HG02970 (cell line): ENCODE measurements around the gene RTP5.

Experiments used
- ATAC-seq: cut with Tn5 transposase; IDR thresholded peaks from one replicate; pipeline ENCODE4 v1.9.1; 2021; ENCODE audit warnings: mild to moderate bottlenecking, moderate library complexity, moderate number of reproducible peaks; ENCODE audit not compliant: unreplicated experiment, low FRiP score

Gene RTP5

DNA sequence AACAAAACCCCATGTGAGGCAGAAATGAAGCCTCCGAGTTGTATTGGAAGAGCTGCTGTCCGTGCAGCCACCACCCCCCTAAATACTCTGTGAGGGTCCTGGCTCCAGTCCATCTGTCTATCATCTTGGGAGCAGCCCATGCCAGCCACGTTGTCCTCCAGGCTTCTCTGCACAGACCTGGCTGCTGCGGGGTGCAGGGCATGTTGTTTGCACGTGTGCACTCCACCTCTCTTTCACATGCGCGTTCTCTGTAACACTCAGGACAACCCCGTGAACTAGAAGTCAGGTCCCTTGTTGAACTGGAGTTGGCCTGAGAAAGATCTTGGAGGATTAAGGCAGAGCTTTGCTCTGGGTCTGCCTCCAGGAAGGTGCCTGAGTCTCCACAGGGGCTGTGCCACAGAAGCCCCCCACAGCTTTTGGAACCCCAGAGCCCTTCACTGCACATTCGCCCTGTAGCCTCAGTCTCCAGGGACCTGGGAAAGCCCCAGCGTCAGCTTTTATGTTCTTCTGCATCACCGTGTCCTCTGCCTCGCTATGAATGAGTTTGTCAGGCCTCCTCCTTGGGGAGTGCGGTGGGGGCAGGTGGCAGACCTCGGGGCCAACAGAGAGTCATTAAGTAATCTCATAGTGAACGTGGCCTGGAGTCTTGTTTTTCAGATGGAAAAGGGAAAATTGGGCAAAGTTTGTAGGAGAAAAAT lies 16.6 kb downstream of the RTP5 start:
- ATAC-seq: no peak

DNA sequence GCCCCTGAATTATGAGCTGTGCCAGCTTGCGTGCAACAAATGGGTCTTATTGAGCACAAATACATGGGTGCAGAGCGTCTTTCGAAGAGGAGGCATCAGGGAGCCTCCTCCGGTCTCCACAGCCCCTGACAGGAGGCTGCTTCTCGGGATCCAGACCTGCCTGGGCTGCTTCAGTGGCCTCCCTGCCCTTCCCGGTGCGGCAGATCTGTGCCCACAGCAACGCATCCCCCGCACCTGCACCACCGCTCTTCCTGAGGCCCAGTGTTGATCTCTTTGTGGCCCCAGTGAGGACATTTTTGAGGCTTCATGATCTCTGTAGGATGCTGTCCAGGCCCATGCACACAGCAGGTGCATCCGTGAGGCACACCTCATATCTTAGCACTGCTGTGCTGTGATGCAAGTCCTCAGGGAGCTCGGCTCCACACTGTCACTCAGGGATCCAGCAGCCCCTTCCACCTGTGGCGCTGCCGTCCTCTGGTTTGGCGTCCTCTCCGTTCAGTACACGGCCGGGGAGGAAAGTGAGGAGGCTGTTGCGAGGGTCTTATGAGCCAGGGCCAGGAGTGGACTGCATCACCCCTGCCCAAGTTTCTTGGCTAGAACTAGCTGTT lies 17.4 kb downstream of the RTP5 start:
- ATAC-seq: no peak

DNA sequence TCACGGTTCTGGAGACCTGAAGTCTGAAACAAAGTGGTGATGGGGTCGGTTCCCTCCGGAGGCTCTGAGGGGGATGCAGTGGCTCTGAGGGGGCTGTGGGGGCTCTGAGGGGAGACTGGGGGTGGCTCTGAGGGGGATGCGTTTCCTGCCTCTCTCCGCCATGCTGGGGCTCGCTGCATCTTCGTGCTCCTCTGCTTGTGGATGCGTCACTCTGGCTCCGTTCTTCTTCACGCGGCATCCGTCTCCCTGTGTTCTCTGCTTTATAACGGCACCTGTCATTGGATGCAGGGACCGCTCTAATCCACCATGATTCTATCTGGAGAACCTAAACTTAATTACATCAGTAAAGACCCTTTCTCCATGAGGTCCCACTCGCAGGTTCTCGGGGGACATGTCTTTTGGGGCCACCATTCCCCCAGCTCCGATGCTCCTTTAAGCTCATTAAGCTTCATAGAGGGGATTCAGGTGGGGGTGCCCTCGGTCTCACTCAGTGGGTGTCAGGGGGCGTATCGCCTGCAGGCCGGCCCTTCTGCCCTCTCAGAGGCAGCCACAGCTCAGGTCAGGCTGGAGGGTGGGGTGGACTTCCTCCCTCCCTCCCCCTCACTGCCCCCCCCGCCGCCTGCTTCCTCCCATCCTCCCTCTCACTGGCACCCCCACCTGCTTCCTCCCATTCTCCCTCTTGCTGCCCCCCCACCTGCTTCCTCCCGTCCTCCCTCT lies 18.4 kb downstream of the RTP5 start:
- ATAC-seq: no peak

DNA sequence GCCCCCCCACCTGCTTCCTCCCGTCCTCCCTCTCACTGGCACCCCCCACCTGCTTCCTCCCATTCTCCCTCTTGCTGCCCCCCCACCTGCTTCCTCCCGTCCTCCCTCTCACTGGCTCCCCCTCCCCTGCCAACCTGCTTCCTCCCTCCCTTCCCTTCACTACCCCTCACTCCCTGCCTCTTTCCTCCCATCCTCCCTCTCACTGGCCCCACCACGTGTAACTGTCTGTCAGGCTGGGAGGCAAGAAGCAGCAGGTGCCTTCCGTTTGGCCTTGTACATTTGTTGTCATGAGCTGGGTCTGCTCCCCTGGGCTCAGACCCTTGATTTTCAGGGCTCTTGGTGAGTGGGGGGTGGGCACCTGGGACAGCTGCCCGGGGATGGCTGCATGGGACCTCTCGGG lies 19.1 kb downstream of the RTP5 start:
- ATAC-seq: no peak

DNA sequence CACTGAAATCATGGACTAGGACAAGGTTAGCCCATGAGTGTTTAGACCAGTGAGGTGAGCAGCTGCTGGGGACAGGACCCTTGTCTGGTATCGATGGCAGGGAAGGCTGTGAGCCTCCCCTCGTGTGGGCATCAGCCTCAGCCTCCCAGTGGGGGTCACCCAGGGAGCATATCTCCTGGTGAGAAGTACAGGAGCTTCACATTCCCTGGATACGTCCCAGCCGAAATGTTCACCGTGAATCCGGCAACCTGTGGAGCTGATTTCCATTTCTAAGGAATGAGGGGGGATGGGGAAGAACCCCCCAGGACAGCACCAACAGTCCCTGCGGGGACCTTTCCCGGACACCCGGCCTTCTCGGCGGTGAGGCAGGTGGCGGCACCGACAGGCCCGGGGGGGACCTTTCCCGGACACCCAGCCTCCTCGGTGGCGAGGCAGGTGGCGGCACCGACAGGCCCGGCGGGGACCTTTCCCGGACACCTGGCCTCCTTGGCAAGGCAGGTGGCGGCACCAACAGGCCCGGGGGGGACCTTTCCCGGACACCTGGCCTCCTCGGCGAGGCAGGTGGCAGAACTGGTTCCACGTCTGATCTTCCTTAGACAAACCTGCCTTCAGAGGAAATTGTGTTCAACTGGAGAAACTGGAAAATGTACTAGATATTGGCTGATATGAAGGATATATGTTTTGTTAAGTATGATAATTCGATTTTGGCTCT lies 21.2 kb downstream of the RTP5 start:
- no peak for ATAC-seq

DNA sequence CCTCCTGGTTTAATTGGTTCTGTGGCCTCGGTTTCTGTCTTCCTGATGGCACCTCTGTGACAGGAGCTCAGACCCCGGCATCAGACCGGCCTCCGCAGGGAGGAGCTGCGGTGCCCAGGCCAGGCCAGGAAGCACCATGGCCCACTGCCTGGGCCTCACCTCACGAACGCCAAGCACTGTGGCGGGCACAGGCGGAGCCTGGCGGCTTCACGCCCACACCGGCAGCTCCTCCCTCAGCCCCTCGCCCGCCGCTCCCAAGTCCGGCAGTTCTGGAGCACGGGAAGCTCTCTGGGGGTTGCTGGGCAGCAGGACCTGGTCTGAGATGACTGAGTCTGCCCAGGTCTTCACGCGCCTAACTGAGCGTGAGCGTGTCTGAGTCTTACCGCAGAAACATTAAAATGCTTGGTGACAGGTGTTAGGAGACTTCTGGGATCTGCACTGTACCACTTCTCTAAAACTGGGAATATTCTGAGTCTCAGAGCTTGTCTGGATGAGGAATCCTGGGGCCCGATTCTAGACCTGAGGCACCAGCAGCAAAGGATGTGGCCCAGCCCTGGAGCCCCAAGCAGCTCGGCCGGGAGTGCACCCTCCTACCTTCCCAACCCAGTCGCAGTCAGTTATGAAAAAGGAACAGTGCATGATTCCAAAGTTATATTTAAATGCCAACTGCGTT lies 21.9 kb downstream of the RTP5 start:
- no peak for ATAC-seq

DNA sequence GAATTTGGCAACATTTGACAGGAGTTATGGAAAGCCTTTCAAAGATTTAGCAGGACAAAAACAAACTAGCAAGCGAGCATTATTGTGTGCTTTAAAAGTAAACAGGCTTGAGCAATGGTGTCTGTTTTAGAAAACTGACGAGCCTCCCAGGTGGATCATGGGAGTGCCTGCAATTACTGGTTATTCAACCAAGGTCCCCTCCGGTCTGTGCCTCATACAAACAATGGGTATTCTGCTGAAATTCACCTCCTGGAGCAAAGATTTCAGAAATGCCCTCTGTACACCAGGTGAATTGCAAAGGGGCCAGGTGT lies 22.4 kb downstream of the RTP5 start:
- no peak for ATAC-seq

DNA sequence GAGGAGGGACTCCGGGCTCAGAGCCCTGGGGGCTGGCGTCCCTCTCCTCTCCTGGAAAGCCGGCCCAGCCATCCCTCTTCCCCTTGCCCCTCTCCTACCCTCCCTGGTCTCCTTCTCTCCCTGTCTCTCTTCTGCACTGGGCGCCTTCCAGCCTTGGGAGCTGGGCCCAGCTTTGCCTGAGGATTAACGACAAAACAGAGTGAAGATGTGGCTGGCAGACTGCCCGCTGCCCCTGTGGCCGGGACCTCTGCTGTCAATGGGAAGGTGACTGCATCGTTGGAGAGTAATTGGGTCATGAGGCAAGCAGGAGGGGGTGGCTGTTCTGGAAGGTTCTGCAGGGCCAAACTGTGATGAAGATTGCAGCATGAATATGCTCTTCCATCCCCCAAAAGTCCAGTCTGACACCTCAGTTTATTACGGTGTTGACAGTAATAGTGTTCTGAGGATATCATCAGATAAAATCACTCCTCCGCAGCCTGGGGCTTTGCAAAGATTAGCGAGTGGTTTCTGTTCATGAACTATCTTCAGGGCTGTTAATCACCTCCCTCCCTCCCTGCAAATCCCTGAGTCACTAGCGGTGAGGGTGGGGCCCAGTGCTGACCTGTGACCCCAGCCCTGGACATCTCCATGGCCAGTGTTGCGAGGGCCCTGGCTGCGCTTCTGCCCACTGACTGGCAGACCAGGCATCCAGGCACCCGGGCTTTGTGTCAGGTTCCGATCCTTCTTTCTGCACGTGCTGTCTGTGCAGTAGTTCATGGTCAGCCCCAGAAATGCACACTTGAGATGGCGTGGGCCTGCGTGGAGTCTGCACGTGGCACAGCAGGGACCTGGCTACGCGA lies 23.0 kb downstream of the RTP5 start:
- no peak for ATAC-seq

DNA sequence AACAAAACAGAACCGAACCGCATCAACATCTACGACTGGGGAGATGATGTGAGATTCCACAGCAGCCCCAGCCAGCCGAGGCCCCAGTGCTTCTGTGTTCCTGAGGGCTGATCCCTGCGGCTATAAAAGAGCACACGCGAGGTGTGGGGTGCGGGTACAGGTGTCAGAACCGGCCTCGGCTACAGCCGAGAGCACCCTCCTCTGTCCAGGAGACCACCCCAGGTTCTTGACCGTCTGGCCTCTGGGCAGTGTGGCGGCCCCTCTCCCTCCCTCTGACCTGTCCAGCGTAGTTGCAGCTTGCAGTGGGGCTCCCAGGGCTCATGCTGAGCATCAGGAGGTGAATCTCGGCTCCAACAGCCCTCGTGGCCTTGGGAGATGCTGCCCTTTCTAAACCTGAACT lies 23.7 kb downstream of the RTP5 start:
- no peak for ATAC-seq

DNA sequence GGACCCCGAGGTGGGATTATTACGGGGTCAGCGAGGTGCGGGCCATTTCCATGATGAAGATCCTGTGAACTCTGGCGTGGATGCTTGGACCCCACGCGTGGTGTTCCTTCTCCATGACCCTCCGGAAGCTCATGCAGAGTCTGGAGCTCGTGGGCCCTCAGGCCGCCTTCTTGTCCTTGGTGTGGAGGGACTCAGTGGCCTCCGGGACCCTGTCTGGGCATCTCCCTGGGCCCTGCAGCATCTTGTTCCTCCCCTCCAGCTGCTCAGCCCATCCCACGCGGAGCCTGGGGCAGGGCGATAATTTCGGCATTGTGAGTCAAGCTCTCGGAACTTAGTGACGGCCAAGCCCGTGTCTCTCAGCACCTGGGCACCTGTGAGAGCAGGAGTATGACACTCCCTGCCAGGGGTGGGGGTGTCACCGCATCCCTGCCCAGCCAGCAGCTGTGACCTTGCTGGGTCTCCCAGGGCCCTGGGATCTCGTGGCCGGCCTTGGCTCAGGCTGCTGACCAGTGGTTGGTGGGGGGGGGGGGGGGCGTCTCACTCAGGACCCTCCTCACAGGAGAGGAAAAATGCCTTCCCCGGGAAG lies 24.6 kb downstream of the RTP5 start:
- ATAC-seq: no peak

DNA sequence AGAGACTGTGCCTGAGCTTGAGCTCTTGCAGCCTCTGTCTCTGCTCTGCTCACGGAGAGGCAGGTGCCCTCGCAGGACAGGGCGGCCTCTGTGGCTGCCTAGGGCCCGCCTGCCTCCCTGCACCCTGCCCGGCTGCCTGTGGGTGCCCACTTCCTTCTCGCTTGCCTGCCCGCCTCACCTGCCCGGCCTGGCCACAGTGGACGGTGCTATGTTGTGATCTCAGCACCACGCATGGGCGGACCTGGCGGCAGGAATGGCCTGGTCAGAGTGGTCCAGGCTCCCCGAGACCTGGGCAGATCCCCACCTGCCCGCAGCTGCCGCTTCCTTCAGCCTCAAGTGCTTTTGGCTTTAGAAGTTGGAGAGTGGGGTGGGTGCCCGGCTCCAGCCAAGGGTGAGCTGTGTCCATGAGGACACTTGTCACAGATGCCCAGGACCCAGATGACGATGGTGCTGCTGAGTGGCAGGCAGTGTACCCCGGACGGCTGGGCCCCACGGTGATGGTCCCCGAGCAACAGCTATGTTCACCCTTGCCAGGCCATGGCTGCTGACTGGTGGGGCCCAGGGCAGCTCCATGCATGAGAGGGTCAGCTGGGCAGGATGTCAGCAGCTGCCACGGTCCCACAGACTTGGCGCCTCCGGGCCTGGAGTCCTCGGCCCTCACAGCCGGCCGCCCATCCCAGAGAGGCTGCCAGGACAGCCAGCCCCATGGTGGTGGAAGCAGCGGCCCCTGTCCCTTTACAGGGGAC lies 25.3 kb downstream of the RTP5 start:
- ATAC-seq: no peak

DNA sequence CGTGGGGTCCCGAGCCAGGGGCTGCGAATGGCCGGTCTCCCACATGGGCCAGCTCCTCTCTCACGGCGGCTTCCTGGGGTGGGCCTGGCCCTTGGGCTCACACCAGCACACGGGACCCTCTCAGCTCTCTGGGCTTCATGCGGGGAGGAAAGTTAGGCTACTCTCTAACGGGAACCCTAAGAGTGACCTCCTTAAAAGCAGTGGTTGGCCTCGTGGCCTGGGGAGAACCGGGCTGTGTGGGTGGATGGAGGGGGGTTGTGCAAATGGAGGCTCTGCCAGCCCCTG lies 25.8 kb downstream of the RTP5 start:
- no peak for ATAC-seq

DNA sequence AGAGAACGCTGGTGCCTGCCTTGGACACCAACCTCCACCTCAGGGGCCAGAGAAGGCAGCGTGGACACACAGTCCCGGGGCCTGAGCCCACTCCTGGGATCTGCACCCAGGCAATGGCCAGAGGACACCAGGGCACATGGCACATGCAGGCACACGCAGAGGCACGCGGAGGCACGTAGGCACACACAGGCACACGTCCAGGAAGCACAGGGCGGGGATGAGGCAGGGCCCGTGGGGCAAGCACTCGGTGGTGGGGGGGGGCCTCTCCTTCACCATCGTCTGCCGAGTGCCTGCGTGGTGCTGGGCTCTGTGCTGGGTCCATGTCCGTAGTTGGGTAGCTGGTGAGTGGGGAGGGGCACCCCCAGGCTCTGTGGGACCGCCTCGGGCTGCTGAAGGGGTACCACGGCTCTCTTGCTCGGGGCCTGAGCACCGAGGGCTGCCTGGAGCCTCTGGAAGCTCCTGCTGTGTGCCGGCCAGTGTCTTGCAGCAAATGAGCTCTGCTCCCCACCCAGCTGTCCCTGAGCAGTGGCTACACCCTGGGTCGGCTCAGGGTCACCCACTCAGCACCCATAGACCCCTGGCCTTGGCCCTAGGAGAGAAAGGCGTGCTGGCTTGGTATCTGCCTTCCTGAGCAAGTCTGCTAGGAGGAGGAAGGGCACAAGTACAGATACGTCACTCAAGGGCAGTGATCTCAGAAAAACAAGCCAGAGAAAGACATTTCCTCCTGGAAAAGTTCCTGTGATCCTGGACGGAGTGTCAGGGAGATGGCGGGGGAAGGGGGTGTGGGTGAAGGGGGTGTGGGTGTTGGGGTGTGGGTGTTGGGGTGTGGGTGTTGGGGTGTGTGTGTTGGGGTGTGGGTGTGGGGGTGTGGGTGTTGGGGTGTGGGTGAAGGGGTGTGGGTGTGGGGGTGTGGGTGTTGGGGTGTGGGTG lies 26.4 kb downstream of the RTP5 start:
- ATAC-seq: no peak

DNA sequence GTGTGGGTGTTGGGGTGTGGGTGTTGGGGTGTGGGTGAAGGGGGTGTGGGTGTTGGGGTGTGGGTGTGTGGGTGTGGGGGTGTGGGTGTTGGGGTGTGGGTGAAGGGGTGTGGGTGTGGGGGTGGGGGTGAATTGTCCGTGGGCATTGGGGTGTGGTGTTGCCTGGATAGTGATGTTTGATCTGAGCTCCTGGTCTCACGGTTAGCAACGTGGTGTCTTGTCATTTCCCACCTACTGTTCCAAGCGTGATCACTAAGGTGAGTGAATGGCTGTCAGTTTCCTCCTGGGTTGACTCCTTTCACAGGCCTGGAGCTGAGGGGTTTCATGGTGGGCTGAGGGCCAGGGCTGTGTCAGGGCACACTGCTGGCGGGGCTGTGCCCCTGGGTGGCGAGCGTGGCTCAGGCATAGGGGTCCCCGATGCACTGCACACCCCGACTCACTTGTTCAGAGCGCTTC lies 27.2 kb downstream of the RTP5 start:
- ATAC-seq: no peak

DNA sequence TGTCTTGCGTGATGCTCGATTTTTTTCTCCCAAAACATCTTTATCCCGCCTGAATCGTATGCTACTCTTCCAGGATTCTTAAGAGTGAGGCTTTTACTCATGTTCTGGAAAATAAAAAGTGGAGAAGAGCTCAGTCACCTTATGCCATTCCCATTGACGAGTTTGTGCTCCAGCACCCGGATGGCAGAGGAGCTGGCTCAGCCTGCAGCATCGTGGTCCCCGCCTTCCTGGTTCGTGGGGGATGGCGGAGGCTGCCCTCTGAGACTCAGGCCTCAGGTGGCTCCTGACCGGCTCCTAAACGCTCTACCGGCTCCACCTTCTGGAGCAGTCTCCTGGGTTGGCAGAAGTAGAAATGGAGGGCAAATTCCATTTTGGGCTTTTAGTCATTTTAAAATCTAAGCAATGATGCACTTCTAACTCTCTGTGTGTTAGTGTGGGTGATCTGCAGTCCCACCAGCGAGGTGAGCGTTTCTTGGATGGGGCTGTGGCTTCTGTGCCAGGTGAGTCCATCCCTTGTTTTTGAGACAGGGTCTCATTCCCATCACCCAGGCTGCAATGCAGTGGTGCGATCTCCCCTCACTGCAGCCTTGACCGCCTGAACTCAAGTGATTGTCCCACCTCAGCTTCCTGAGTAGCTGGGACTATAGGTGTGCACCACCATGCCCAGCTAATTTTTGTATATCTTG lies 27.8 kb downstream of the RTP5 start:
- no peak for ATAC-seq

DNA sequence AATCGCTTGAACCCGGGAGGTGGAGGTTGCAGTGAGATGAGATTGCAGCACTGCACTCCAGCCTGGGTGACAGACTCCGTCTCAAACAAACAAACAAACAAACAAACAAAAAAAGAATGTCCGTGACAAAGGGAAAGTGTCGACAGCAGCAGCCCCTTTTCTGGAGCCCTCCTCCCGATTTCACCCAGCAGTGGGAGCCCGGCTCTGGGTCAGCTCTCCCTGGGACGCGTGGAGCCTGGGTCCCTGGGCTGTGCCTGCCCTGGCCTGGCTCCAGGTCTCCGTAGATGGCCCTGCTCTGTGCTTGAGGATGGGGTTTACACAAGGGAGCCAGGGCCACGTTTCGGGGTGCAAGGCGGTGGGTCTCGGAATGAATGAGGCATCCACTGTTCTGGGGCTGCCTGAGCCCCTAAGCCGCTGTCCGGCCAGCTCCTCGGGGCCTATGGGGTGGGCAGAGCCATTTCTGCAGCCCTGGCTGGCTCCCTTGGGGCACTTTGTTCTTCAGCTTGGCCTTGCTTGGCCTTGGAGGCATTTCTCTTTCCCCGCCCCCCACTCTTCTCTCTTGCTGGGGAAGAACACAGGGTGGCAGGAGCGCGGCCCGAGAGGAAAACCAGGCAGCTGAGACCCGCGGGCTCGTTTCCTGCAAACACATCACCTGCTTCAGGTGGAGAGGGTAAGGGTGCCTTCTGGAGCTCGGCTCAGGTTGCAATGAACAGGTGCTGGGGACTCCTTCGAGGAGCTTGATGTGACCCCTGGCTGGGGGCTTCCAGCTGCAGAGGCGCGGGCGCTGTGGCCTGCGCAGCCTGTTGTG lies 29.1 kb downstream of the RTP5 start:
- no peak for ATAC-seq
